G401.6 (cell line): ENCODE data around the gene LGALS1.

Experiments
- FAIRE-seq: peaks from 2 replicates; lab custom pipeline; 2012; peaks lifted over from hg19 to GRCh38; lab: Jason Lieb, UNC

Gene LGALS1

DNA sequence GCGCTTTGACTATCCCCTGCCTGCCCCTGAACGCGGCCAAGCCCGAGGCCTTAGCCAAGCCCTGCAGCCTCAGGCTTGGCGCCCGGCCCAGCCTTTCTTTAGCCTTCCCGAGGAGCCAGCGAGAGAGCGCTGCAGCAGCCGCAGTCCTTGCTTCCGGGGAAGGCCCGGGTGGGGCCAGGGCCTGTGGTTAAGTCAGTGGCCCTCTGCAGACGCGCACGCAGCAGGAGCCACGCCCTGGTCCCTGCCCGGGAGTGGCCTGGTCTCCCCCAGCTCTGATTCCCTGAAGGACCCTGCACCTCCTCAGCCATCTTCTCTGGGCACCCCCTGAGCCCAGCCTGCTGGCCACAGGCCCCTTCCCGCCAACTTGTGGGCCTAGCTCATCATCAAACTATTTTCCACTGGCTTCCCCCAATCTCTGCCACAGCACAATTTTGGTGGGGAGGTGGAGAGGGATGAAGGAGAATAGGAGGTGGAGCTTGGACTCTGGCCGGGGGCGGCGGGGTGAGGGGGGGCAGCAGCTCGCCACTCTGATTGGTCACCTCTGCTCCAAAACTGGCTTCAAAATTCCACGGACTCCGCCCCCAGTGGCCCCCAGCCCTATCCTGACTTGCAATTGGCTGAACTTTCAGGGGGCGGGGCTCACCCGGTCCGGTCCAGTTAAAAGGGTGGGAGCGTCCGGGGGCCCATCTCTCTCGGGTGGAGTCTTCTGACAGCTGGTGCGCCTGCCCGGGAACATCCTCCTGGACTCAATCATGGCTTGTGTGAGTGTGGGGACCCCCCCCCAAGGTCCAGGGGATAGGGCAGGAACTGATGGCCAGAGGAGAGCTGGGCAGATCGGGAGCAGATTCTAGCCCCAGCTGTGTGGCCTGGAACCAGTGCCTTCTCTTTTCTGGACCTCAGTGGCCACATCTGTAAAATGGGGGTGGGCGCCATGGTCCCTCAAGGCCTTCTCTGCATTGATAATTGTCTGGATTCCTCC is at the start of gene LGALS1:
TSS of gene LGALS1 (plus strand) at position 686 of the 979 bp plus-strand sequence. CDS start at position 753, 67 bp downstream.
- peak; percentile 94 for FAIRE-seq

DNA sequence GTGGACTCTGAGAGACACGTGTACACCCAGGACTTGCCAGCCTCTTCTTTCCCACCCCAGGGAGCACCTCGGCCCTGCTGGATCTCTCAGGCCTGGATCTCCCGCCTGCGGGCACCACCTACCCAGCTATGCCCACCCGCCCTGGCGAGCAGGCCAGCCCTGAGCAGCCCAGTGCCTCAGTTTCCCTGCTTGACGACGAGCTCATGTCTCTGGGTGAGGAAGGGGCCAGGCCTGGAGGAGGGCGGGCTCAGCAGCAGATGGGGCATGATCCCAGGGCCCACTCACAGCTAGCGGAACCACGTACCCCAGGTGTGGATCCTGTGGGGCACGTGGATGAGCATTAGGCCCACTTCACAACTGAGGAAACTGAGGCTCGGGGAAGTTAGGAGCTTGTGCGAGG is 49.7 kb upstream of the LGALS1 start:
- no peak for FAIRE-seq

DNA sequence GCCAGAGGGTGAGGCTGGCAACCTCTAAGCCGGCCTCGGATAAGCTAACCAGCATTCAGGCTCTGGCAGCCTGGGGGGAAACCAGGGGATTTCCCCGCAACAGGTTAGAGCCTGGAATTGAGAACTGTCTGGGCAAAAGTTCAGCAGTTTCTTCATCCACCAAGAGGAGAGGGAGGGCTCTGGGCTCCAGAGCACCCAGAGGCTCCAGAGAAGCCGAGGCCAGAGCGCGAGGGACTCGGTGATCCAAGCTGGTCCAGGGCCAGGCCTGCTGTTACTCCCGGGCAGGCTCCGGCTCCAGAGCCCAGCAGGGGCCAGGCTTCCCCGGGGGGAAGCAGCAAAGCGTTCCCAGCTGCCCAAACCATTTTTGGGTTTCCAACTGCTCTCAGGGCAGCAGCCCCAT is 49.3 kb upstream of the LGALS1 start:
- no peak for FAIRE-seq

DNA sequence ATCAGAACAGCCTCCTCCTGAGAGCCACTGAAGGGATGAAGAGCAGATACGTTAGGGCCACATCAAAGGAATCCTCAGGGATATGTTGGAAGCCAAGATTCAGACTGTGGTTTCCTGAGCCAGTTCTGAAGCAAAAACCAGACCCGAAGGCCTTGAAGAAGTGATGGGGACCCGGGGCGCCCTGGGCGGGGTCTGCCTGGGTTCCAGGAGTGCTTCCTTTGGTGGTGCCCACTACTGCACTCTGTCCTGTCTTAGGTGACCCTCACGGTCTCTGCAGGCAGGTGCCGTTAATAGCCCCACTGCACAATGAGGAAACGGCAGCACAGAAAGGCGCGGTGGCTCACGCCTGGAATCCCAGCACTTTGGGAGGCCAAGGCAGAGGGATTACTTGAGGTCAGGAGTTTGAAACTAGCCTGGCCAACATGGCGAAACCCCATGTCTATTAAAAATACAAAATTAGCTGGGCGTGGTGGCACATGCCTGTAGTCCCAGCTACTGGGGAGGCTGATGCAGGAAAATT is 48.8 kb upstream of the LGALS1 start:
- FAIRE-seq: no peak

DNA sequence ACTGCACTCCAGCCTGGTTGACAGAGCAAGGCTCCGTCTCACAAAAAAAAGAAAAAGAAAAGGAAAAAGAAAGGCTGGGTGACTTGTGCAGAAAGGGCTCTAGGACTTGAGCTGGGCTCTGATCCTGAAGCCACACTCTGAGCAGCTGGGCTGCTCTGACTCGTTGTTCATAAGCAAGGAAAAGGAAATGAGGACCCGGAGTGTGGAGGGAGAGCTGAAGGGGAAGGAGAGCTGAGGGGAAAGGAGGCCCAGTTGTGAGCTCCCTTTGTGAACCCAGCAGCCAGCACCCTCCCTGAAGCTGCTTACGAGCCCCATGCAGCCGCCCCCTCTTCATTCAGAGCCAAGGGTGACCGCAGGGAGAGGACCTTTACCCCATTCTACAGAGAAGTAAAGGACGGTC is 48.3 kb upstream of the LGALS1 start:
- FAIRE-seq: no peak

DNA sequence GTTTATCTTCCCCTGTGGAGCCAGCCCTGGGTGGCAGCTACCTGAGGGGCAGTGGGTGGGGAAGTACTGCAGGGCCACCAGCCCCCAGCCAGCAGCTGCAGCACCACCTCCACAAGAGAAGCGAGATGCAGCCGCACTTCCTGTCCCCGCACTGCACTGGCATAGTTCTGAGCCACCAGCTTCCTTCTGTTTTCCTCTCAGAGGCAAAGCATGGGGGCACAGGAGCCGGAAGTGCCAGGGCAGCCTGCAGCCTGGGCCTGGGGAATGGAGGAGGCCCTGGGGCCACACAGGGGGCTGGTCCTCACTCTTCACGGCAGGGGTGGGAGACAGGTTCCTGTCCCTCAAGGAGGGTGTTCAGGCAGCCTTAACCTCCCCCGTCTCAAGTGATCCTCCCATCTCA is 47.9 kb upstream of the LGALS1 start:
- no peak for FAIRE-seq

DNA sequence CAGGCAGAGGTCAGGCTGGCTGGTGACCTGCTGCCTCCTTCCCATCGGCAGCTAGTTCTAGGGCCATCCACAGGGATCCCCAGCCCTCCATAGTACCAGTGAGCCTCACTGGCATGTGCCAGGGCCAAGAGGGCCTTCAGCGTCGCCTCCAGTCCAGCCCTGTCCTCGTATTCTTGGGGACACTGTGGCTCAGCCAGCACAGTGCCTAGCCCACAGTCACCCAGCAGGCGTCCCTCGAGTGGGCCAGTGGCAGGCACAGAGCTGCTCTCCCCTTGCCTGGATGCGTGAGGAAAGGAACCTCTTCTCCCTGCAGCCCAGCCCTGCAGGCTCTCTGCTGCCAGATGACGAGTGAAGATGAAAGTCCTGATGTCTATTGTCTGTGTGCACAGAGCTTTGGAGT is 46.6 kb upstream of the LGALS1 start:
- FAIRE-seq: no peak

DNA sequence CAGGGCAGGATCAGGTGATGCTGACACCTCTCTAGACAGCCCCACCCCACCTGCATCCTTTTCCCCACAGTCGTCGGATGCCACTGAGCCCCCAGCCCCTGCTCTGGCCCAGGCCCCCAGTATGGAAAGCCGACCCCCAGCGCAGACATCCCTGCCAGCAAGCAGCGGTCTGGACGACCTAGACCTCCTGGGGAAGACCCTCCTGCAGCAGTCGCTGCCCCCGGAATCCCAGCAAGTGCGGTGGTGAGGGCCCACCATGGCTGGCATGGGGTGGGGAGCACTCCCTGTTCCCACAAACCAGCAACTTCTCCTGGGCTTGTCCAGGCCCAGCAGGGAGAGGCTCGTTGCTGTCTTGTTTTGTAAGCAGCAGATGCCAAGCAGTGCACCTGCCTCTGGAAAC is 45.5 kb upstream of the LGALS1 start:
- no peak for FAIRE-seq

DNA sequence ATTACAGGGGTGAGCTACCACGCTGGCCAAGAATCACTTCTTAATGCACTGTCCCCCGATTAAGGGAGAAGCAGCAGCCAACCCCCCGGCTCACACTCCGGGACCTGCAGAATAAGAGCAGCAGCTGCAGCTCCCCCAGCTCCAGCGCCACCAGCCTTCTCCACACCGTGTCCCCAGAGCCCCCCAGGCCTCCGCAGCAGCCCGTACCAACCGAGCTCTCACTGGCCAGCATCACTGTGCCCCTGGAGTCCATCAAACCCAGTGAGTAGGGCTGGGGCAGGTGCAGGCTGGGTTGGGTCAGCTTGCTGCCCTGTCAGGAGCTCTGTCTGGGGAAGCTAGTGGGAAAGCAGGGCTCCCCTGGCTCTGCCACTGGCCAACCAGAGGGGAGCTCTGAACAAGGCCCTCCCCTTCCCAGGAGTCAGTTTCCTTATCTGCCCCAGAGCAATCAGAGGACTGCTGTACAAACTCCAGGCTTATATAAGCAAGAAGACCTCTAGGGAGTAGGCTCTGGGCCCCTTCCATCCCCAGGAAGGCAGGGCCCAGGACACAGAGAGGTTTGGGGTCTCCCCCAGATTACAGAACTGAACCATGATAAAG is 44.5 kb upstream of the LGALS1 start:
- FAIRE-seq: no peak

DNA sequence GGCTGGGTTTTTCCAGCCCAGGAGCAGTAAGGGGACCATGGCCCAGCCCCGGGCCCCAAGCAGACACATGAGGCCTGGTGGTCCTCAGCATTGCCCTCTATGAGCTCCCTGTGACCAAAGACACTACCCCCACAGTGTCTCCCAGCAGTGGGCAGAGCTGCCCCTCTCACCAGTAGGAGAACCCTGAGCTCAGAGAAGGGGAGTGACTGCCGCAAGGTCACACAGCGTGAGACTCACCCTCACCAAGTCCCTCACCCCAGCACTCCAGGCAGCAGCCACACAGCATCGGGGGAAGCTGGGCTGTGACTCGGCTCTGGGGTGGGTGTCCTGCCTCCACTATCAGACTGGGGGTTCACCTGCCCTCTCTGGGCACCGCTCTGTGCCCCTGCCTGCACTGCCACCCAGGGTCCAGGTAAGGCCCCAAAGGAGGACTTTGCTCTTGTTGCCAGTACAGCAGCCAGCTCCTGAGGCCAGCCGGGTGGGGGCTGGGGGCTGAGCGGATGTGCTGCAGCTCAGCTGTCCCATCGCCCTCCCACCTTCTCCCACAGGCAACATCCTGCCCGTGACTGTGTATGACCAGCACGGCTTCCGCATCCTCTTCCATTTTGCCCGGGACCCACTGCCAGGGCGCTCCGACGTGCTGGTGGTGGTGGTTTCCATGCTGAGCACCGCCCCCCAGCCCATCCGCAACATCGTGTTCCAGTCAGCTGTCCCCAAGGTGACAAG is 43.8 kb upstream of the LGALS1 start:
- FAIRE-seq: no peak

DNA sequence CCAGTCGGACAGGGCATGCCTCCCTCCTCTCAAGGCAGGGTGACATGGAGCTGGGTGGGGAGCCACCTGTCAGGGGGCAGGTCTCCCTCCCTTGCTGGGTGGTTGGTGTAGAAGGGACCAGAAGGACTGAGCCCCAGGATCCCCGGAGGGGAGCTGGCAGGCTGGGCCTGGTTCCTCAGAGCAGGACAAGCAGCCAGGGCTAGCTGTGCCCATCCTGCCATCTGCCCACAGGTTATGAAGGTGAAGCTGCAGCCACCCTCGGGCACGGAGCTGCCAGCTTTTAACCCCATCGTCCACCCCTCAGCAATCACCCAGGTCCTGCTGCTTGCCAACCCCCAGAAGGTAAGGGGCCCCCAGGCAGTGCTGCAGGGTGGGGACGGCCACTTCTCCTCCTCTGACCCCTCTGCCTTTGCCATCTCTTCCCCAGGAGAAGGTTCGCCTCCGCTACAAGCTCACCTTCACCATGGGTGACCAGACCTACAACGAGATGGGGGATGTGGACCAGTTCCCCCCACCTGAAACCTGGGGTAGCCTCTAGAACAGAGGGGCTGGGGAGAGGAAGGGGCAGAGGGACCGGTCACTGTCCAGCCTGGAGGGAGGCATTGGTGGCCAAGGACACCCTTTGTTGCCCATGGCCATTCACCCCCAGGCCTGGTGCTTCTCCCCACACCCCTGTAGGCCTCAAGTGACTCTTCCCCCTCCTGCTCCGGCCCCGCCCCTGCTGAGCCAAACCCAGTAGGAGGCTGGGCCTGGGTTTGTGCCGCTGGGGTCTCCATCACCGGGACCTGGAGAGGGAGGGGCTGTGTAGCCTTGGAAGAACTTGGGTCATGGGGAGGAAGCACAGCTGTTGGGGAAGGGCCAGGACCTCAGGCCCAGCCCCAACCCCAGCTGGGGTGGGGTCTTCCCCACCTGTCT is 43.0 kb upstream of the LGALS1 start:
- no peak for FAIRE-seq

DNA sequence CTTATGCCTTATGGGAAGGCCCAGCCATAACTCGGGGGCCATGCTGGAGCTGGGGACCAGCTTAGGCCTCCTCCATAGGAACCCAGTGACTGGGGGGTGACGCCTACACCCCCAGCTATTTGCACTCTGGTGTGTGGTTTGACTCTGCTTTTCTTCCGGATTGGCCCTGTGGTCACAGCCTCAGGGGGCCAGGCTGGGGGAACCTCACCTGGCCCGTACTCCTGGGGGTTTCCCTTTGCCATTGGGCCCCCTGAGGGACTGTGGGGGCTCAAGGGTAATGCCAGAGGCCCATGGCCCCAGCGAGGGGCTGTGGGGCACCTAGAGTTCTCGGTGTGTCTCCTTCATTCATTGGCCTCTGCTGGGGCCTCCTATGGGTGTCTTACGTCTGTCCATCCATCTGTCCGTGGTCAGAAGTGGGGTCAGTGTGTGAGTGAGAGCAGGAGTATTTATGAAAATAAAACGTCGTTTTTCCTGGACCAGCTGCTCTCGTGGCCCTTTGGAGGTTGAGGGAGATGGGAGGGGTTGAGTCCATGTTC is 42.3 kb upstream of the LGALS1 start:
- FAIRE-seq: no peak

DNA sequence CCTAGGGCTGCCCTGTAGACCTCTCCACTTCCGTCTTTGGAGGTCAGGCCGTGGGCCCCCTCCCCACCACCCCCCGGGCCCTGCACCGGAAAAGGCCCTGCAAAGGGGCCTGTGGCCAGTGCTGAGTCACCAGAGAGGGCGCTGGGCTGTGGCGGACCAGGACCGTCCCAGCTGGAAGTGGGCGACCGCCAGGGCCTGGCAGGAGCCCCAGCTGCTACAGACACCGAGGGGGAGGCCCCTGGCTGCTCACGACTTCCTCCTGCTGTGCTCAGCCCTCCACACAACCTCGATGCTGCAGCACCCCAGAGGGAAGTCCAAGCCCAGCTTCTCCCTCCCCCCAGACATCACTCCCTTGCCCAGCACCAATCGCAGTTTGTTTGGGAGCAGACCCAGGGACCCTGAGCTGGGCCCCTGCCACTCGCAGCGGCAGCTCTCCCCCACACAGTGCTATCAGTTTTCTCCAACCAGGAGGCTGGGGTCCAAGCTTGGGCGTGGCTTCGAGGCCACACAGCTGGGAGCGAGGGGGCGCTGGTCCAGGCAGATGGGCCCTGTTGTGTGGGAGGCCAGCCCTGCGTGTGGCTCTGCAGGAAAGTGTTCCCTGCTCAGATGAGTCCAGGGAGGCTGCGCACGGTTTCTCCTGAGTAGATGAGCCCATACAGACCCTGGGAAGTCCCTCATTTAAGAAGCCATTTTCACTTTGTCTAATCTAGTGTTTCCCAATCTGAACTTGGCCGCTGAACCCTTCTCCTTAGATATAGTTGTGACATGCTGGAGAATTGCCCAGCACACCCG is 41.6 kb upstream of the LGALS1 start:
- FAIRE-seq: no peak

DNA sequence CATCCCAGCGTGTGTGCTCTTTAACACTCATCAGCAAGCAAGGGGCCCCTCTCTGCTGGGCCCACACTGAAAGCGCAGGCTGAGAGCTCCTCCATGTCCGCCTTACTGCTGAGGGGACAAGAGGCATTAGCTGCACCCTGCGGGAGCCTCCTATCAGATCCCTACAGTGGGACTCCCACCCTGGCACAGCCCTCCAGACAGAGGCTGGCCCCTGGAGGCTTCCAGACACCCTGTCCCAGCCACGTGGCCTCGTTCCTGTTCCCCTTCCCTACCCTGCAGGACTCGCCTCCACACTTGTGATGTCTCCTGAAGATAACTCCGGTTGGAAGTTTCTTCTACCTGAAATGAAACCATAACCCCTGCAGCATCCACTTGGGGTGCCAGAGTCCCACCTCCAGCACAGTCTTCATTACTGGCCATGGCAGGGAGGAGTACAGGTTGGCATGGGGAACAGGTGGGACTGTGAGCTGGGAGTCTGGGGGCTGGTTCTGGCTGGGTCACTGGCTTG is 41.0 kb upstream of the LGALS1 start:
- FAIRE-seq: no peak

DNA sequence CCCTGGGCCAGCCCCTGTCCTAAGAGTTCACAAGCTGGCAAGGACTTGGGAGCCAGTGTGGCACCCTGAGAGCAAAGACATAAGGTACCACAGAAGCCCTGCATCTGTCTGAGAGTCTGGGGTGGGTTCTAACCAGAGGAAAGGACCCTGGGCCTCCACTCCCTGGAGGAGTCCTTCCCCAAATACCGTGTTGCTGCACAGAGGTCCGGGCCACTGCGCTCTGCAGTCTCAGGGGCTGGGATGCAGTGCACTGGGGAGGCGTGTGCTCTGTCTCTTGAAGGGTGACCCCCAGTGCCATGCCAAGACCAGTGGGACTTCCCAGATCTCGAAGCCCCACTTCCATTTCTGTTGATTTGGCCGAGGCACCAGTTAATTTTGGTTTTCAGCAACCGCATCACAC is 40.3 kb upstream of the LGALS1 start:
- FAIRE-seq: no peak

DNA sequence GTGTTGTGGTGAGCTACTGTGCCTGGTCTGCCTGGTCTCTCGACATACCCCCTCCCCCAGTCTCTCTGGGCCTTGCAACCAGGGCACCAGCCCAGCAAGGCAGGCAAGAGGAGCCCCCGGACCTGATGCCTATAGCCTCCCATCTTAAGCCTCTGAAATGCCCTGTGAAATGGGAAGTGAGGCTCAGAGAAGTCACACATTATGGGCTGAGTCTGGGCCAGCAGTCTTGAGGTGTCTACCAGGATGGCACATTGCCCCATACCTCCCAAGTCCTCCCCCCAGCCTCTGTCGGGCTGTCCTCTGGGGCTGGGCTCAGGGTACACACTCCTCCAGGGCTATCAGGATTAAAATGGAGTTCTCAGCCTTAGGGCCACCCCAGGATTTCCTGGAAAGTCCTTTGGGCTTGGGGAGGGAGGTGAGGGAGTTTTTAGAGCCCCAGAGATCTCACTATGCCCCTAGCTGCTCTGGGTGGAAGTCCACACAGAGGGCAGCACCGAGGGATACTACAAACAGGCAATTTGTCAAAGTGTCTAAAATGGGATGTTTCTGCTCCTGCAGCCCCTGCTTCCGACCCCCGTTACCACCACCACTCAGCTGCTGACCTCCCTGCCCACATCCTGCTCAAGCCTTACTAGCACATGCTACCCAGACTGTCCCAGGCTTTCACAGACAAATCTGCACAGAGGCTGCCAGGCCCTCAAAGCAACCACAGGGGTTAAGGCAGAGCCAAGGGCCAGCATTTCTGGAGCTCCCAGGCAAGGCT is 39.1 kb upstream of the LGALS1 start:
- FAIRE-seq: no peak

DNA sequence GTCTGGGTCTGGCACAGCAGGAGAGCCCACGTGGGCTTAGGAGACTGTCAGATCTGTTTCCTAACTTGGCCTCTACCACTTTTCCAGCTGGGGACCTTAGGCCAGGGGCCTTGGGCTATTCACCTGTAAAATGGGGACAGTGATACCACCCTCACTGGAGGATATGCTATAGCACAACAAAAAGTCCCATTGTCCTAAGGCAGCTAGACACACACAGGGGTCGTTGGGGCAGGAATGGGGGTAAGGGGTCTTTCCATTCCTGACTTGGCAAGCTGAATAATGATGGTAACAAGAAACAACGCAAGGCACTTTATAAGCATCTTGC is 38.5 kb upstream of the LGALS1 start:
- no peak for FAIRE-seq

DNA sequence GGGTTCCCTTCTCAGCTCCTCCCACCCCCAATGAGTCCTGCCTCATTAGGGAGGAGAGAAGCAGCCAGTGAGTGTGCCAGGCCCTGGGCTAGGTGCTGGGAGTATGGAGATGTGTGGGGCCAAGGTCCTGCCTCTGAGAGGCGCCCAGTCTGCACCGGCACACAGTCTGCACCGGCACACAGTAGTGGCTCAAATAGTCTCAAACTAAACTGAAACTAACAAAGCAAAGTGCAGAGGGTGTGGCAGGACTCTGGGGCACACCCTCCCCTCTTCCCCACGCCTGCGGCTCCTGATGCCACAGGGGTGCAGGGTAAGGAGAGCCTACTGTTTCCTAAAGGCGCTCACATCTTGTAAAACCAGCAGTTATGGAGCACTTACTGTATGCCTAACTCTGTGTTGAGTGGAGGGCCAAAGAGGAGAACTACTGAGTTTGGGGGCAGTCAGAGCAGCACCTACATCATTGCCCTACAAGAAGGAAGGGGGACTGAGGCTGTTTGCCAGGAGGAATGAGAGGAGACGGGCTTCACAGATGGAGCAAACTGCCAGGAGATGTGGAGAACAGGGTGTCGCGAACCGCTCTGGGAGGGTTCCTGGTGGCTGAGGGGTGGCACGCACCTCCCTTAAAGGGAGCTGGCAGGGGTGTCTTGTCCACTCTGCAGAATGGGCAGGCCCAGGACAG is 36.9 kb upstream of the LGALS1 start:
- FAIRE-seq: peak; percentile 34

DNA sequence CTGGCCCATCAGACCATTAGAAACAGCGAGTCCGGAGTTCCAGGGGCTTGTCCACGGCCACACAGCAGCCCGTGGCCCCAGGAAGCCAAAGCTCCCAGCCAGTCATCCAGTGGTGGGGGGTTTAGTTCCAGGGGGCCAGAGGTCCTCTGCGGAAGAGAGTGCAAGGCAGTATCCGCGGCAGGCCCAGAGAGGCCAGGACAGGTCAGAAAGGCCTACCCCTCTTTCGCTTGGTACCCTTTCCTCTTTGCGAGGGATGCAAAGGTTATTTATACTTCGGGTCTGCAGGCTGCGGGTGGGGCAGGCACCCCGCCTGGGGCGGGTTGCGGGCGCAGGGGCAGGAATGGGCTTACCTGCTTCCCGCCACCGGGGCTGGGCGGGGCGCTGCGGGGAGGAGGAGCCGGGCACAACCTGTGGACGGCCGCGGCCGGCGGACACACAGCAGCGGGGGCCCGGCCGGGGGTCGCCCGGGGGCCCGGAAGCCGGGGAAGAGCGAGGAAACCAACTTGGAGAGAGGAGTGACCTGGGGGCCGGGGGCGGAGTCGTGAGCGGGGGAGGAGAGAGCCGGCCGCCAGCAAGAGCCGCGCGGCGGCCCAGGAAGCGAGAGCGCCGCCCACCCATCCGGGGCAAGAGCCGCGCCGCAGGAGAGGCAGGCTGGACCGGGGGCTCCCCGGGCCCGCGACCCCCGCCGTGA is 36.2 kb upstream of the LGALS1 start, which contains the start of gene SH3BP1:
TSS of gene SH3BP1 (plus strand) at position 600 of the 691 bp plus-strand sequence. CDS start 119 bp downstream, outside the sequence.
- FAIRE-seq: no peak
